Fibroblast of the aortic adventitia (primary cell): ENCODE results near the gene IGF2BP2. TPM values are rescaled to one million over a fixed set of nuclear protein-coding genes. Genes with fewer than 3 reads are reported as not detected.

Experiments
- DNase-seq: peaks from one replicate; pipeline ENCODE4 v3.0.0-alpha.2; 2010; ENCODE audit warnings: low read depth
- H3K4me3 ChIP-seq: 2 replicates; pipeline ENCODE4 v1.5.1; 2011; ENCODE audit warnings: low read depth, mild to moderate bottlenecking, control low read depth, low read length, moderate library complexity
- CTCF ChIP-seq: IDR thresholded peaks from 2 replicates; pipeline ENCODE4 v1.5.1; 2011; ENCODE audit warnings: mild to moderate bottlenecking, low read length, control low read depth, inconsistent platforms; ENCODE audit not compliant: insufficient read depth
- total RNA-seq: library from RNA; depleted of rRNA; stranded (reverse); fragments of >200 nt; gene quantifications from 2 replicates; pipeline ENCODE4 v1.2.3, GENCODE V29; 2012; ENCODE audit warnings: low replicate concordance

IGF2BP2 gene
- total RNA-seq, 1 donor: 40.1 TPM

- DNase-seq: no peak
- H3K4me3 ChIP-seq: no peak overlapping the region
- TF ChIP-seq CTCF: no peak
Measured at GRCh38 chr3:185827595-185828344, 2.9 kb upstream of the IGF2BP2 start.

- no peak for TF ChIP-seq CTCF
- peak overlapping the region; percentile 96 for H3K4me3 ChIP-seq
- peak; percentile 48 for DNase-seq
Measured at GRCh38 chr3:185825639-185826481, 1.0 kb upstream of the IGF2BP2 start.

- TF ChIP-seq CTCF: no peak
- peak overlapping the region; percentile 87 for H3K4me3 ChIP-seq
- DNase-seq: no peak
Measured at GRCh38 chr3:185824051-185825005, 514 bp downstream of the IGF2BP2 start.

- peak overlapping the region; percentile 87 for H3K4me3 ChIP-seq
- peak; percentile 21 for TF ChIP-seq CTCF
- no peak for DNase-seq
Measured at GRCh38 chr3:185823078-185824044, 1.5 kb downstream of the IGF2BP2 start.

GRCh38 chr3:185822221-185823000 is 2.4 kb downstream of the IGF2BP2 start:
- peak; percentile 75 for DNase-seq
- peak overlapping the region; percentile 87 for H3K4me3 ChIP-seq
- TF ChIP-seq CTCF: no peak
